ENCODE results near the gene DCDC1.

Gene DCDC1

GRCh38 chr11:31092638-31093037, 276.9 kb downstream of the DCDC1 start:
- no peak for DNase-seq

DNA sequence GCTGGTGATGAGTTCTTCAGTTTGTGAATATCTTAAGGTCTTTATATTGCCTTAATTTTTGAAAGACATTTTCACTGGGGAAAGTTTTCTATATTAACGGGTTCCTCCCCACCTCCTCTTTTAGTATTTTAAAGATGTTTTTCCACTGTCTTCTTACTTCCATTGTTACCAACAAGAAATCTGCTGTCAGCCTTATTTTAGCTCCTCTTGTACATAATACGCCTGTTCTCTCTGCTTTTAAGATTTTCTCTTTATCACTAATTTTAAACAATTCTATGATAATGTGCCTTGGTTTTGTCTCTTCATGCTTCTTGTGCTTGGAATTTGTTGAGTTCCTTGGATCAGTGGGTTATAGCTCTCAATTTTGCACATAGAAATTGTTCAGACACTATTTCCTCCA, 280.4 kb downstream of the DCDC1 start:
- no peak for DNase-seq

GRCh38 chr11:31069447-31070205, 299.9 kb downstream of the DCDC1 start:
- no peak for DNase-seq

- no peak for DNase-seq
Observed at GRCh38 chr11:31060880-31061279, 308.7 kb downstream of the DCDC1 start.

- no peak for DNase-seq
Observed at GRCh38 chr11:31059529-31059928, 310.0 kb downstream of the DCDC1 start.

DNA sequence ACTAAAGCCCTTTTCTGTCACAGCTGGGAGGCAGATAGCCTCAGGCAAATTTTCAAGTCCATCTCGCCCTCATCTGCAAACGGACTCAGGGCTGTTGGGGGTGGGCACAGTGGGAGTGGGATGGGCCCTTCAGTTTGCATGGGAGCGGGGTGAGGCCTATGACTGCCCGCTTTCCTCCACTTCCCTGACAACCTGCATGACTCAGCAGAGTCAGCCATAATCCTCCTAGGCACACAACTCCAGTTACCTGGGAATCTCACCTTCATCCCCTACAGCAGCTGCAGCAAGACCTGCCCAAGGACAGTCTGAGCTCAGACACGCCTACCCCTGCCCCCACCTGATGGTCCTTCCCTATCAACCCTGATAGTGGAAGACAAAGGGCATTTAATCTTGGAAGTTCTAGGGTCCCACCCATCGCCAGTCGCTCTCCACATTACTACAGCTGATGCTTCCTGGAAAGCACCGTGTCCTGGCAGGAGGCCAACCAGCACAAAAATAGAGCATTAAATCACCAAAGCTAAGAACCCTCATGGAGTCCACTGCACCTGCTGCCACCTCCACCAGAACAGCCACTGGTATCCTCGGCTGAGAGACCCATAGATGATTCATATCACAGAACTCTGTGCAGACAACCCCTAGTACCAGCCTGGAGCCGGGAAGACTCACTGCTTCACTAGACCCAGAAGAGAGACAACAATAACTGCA, 319.3 kb downstream of the DCDC1 start:
- no peak for DNase-seq

- DNase-seq, result no peak
Observed at GRCh38 chr11:31045335-31045734, 324.2 kb downstream of the DCDC1 start.

- DNase-seq, result no peak
Observed at GRCh38 chr11:31030138-31030792, 339.3 kb downstream of the DCDC1 start.

DNA sequence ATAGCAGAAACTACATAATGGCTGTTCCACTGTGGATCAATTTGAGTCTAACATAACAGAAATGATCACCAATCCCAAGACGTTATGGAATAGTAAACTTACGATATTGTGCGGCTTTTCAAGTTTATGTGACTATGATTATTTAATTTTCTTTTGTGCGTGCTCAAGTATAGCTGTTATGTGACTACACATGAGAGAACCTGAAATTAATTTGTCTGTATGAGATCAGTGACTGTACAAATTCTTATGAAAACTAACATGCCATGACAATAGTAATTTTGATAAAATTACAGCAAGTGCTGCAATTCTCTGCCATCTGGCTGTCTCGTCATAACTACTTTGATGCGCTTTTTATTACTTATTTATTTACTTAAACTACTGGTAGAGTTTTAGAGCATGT, 343.2 kb downstream of the DCDC1 start:
- no peak for DNase-seq

DNA sequence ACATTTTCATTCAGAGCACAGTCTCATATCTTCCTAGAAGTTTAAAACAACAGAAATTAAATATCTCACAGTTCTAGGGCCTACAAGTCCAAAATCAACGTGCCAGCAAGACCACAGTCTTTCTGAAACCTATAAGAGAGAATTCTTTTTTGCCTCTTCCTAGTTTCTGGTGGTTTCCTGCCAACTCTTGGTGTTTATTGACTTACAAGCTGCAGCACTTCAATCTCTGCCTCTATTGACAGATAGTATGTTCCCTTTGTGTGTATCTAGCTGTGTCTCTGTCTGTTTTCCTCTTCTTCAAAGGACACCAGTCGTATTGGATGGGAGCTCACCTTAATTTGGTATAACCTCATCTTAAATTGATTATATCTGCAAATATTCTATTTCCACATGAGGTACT, 347.5 kb downstream of the DCDC1 start:
- DNase-seq, result no peak

DNA sequence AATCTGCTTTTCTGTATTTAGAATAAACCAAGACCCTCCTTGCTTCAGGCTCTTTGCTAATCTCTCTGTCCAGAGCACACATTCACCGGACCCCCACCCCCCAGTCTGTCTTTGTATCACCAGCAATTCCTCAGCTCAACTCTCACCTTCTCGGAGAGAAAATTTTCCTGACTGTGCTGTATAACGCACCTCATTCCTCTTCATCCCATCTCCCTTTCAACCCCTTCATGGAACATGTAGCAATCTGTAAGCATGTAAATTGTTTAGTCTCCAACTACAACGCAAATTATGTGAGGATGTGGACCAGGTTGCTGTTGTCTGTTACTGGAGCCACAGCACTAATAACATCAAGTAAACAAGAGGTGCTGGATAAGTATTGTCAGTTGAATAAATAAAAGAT, 349.8 kb downstream of the DCDC1 start:
- DNase-seq, result no peak

- no peak for DNase-seq
Observed at GRCh38 chr11:31005202-31005601, 364.3 kb downstream of the DCDC1 start.

DNA sequence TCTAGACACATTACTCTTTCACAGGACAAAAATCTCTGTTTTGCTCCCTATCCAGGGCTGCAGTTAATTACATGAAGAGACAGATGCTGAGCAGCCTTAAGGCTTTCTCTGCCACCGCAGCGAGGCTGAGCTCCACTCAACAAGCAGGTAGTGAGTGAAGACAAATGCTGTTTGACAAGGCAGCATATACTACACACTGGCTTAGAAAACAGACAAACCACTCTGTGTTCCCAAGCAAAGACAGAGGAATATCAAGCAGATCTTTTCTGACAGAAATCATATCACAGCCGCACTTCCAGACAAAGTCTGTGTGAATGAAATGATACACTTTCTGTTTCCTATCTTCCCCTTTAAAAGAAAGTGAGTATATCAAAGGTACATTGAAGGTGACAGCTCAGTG, 368.1 kb downstream of the DCDC1 start:
- DNase-seq, result no peak

DNA sequence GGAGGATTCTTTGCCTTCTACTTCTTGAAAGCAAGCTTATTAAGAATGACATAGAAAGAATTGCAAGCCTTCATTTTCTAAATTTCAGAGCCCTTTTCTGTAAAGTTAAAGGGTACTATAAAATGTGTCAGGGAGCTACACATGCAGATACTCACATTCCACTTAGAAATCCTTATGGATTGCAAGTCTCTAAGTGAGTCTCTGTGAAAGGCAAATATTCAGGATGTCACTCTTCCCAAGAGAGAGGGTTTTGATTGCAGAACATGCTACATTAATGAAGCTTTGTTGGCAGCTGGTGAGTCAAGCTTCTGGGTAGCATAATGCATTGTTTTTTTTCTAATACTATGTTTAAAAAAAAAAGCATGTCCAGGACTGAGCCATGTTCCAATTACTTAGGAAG, 369.2 kb downstream of the DCDC1 start:
- DNase-seq, result no peak

DNA sequence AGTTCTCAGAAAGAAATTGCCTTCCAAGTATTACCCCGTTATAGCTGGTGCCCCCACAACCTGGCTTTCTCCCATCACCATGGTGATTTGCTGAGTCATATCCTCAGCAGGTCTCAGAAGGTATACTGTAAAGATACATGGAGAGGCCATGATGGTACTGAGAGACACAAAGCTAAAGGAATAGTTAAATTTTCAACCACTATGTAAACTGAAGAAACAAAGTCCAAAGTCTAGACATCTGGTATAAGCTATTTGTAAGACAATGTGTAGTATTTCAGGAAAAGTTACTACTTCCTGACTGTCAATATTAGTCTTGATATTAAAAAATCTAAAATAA, 377.1 kb downstream of the DCDC1 start:
- no peak for DNase-seq

DNA sequence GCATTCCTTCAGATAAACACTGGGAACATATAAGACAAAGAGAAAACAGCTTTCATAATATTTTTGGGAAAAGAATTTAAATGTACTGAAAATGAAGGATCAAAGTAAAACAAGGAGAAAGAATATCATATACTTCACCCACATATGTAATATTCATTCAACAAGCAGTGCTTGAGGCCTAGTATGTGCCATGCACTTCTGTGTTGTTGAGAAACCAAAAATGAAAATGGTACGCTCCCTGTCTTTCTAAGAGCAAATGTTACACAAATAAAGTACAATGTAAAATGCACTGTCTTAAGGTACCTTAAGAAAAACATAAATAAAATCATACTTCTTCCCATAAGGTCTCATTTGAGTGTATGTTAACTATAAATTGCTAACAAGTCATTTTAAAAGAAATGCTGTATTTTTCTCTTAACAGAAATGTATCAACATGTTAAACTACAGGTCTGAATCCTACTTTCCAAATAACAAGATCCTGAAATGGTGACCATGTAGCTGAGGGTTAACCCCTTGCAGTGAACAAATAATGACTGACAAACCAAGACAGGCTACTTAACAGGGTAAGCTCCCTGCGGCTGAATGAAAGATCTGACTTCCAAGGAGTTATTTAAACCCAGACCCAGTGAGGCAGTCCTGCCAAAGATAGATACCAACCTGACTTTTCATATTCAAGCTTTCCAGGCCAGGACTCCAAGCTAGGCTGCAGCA, 377.6 kb downstream of the DCDC1 start:
- DNase-seq, result no peak

GRCh38 chr11:30991376-30991775, 378.2 kb downstream of the DCDC1 start:
- DNase-seq, result no peak

DNA sequence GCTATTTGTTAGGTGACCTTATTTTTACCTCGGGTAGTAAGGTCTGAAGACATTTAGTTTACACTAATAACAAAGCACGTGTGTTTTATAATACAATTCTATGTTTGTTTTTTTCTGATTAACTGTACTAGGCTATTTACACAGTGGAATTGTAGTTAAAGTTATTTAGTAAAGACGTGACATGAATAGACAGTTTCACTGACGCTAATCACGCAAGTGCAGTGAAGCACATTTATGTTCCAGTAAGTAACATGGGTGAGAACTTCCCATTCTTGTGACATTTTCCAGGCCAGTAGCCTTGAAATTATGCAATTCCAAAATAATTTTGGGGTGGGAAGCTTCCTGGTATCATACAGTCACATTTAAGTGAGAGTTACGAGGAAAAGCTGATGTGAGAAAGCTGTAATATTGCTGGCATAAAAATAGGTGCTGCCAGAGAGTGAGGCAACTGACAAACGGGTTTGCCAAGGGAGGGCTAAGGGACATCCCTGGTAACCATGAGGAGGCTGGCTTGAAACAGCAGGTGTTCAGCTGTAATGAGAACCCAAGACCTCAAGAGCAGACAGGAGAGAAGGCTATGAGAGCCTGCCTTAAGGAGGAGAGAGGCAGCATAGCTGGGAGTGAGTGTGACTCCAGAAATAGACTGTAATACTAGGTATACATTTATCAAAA, 378.8 kb downstream of the DCDC1 start:
- no peak for DNase-seq

GRCh38 chr11:30987819-30988218, 381.7 kb downstream of the DCDC1 start:
- DNase-seq, result no peak

GRCh38 chr11:30985536-30985935, 384.0 kb downstream of the DCDC1 start:
- DNase-seq, result no peak

- no peak for DNase-seq
Observed at GRCh38 chr11:30984827-30985226, 384.7 kb downstream of the DCDC1 start.

DNA sequence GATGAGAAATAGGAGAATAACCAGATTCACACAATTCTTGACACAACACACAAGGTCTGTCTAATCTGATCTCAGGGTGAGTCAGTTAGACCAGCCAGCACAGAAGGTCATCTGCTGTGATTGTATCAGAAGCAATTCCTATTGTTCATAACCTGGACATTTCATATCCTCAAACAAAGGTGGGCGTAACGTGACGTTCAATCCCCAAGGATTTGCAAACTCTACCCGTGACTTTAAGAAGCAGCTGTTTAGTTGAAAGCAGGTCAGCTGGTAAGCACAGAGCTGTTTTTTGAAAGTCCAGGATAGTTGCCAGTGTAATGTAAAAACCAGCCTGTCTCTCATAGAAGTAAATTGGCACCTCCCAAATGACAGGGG, 385.1 kb downstream of the DCDC1 start:
- no peak for DNase-seq
